Stimulated activated CD8-positive, alpha-beta memory T cell treated with anti-CD3 and anti-CD28 coated beads, Interleukin-15, amount 100 ng/mL, for 1 hour (primary cell): ENCODE data around the gene SLC7A4.
"Not testable (repeated sequence)": the region's sequence is repeated elsewhere in the genome, so short reads cannot be mapped to it uniquely, and the experiment has no call there.

Experiments
- DNase-seq: peaks from one replicate; pipeline ENCODE4 v3.0.0-alpha.2; 2020; ENCODE audit warnings: low read depth

The SLC7A4 gene

DNA sequence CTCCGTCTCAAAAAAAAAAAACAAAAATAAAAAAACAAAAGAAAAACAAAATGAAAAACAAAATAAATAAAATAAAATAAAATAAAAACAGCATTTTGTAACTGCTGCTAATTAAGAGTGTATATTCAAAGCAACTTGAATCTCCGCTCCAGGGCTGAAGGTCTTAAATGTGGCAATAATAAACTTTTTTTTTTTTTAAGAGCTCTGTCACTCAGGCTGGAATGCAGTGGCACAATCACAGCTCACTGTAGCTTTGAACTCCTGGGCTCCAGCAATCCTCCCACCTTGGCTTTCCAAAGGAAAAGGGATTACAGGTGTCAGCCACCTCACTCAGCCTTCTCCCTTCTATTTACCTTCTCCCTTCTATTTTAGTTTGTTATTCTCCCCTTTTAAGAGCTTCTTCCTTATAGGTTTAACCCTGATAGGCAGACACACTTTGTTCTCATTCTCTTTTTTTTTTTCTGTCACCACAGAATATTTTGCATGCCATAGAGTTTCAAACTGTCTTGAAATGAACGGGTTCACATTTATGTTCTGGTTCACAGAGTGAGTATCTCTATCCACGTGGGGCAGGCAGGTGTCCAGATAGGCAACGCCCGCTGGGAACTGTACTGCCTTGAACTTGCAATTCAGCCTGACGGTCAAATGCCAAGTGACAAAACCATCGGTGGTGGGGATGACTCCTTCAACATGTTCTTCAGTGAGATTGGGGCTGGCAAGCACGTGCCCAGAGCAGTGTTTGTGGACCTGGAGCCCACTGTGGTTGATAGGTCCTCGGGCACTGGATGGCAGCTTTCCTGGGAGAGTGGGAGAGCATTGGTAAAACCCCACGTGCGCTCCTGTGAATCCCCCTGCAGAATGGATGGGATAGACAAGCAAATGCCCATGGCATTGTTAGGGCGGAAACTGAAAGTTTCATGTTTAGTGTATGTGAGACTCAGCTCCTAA is 32.8 kb upstream of the SLC7A4 start:
- DNase-seq = no peak

GRCh38 chr22:21064425-21064824 is 32.1 kb upstream of the SLC7A4 start:
- not testable (repeated sequence) for DNase-seq

DNA sequence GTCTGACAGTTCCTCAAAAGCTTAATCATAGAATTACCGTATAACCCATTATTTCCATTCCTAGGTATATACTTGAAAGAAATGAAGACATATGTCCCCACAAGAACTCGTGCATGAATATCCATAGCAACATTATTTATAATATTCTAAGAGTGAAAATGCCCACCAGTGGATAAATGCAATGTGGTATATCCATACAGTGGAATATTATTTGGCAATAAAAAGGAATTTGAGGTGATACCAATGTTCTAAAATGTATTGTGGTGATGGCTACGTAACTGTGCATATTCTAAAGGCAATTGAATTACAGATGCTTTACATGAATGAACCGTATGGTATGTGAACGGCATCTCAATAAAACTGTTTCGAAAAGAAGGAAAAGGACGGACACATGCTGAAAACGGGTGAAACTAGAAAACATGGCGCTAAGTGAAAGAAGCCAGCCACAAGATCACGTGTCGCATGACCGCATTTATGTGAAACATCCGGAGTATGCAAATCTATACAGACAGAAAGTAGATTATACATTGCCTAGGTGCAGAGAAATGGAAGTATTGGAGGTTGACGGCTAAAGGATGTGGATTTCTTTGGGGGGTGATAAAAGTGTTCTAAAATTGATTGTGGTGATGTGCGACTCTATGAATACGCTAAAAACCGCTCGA is 29.4 kb upstream of the SLC7A4 start:
- DNase-seq = not testable (repeated sequence)

GRCh38 chr22:21060363-21060762 is 28.0 kb upstream of the SLC7A4 start:
- not testable (repeated sequence) for DNase-seq

DNA sequence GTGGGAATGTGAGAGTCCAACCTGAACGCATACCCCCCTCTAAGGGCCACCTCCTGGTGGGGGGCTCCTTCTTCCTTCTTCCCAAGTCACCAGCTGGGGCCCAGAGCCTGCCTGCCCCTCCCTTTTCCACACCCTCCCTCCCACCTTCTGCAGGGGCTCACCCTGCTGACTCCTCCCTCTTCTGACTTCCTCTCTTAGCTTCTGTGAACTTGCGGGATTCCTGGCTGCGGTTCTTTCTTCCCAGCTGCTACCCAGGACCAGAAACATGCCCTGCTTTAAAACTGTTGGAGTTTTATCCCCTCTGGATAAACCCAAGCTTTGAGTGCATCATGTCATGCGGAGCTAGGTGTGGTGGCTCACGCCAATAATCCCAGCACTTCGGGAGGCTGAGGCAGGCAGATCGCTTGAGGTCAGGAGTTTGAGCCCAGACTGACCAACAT is 23.5 kb upstream of the SLC7A4 start:
- DNase-seq = no peak

GRCh38 chr22:21055564-21055834 is 23.1 kb upstream of the SLC7A4 start:
- DNase-seq = no peak

GRCh38 chr22:21054714-21055563 is 22.6 kb upstream of the SLC7A4 start:
- no peak for DNase-seq

- no peak for DNase-seq
These were observed 21.8 kb upstream of the SLC7A4 start for GRCh38 chr22:21054046-21054713.

DNA sequence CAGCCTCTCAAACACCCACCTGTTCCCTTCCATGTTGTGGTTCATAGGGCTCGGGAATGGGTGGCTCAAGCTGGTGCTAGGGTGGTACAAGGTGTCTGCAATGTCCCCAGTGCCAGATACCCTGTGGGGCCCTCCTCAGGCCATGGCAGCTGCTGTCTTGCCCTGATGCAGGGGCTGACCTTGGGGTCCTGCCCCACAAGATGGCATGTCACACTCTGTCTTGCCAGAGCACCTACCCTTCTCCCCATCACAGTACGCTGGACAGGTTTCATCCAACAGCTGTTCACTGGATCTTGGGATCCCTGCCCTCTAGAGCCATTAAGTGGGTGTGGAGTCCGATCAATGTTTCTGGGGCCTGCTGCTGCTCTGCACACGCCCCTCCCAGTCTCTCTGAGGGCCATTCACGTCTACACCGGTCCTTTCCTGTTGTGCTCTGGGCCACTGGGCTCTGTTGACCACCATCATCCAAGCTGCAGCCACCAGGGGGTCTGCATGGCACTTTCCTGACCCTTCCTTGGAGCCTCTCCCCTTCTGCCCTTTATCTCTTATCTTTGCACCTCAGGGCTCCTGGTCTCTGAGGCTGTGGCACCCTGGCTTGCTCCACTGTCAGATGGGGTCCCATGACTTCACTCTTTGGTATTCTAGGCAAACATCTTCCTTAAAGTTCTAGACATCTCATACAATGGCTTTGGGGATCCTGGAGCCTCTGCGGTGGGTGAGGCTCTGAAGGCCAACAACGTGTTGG is 20.5 kb upstream of the SLC7A4 start:
- DNase-seq = no peak

DNA sequence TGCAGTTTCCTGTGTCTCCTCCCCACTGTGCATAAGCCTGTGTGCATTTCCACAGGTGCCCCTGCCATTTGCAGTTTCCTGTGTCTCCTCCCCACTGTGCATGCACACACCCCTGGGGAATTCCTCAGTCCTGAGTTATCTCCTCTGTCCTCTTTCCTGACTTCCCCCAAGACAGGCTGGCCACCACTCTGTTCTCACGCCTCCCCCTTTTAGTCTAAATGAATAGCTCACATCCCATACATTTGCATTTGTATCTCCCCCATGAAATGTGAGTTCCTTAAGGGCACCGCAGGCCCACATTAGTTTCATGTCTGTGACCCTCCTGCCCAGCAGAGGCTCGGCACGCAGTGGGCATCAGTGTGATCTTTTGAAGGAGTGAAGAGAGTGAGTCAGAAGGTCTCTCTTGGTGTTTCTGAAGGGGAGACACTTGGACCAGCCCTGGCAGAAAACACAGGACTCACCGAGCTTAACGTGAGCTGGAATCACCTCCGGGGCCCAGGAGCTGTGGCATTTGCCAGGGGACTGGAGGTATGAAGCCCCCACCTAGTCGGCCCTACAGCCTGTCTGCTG is 19.6 kb upstream of the SLC7A4 start:
- no peak for DNase-seq

GRCh38 chr22:21051145-21051830 is 18.9 kb upstream of the SLC7A4 start:
- no peak for DNase-seq

- DNase-seq = not testable (repeated sequence)
These were observed 16.6 kb upstream of the SLC7A4 start for GRCh38 chr22:21048965-21049364.

DNA sequence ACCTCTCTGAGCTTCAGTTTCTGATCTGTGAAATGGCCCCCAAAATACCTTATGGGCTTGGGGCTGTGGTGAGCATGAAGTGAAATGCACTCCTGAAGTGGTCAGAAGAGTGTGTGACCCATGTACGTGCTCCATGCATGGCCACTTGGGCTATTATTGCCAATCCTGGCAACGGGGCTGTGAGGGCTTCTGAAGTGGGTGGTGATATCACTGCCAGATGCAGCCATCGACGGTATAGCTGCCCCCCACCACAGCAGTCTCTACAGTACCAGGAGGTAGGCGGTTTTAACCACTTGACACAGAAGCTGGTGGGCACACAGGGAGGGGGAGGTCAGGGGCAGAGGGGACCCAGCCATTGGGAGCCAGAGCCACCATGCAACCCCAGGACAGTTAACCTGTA is 16.1 kb upstream of the SLC7A4 start:
- DNase-seq = not testable (repeated sequence)

- DNase-seq = no peak
These were observed 15.4 kb upstream of the SLC7A4 start for GRCh38 chr22:21047730-21048129.

DNA sequence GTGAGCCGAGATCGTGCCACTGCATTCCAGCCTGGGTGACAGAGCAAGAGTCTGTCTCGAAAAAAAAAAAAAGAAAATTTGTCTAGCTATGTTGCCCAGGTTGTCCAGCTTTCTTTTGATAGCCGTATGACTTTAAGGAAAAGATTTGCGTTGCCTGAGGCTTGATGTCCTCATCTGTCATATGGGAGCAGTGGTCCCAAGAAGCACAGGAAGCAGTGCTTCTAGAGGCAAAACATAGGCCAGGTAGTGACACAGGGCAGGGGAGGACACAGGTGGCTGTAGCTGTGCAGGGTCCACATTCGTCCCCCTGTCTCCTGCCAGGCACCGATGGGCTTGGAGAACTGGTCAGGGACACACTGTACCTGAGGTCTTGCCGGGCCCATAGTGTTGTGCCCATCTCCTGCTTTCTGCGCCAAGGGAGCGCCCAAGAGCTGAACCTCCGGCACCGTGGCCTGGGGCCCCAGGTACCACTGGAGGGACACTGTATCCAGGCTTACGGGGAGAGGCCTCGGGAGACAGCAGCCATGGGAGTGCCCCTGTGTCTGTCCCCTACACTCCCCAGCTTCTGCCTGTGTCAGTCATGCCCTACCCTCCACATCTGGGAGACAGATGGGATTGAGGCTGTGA is 14.8 kb upstream of the SLC7A4 start:
- DNase-seq = no peak

DNA sequence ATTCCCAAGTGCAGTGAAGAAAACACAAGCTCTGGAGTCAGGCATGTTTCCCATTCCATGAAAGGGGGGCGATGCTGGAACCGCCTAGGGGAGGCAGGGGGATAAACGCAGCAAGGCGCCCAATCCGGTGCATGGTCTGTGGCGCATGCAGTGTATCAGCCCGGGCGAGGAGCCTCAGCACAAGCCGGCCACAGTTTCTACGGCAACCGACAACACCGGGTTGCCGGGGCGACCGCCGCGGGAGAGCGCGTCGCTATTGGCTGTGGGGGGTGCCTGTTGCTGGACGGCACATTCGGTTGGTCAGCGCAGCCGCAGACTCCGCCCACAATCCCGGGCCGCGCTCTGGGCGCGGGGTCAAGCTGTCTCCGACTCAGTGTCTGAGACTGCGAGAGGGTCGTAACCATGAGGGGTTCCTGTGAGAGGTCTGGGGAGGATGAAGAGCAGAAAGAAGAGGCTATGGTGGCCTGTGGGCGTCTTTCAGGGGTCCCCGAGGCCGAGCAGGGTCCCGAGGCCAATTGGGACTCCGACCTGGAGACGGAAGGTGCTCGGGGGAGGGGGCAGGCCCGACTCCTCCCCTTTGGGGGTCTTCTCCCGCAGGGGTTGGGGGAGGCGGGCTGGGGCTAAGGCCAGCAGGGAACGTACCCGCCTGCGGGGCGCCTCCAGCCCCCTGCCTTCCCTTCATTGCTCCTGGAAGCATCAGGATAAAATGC is 13.4 kb upstream of the SLC7A4 start, which contains the start of gene LRRC74B:
TSS of gene LRRC74B (plus strand) at position 362 of the 710 bp plus-strand sequence. CDS start at position 403, 41 bp downstream.
- DNase-seq = peak; percentile 38

DNA sequence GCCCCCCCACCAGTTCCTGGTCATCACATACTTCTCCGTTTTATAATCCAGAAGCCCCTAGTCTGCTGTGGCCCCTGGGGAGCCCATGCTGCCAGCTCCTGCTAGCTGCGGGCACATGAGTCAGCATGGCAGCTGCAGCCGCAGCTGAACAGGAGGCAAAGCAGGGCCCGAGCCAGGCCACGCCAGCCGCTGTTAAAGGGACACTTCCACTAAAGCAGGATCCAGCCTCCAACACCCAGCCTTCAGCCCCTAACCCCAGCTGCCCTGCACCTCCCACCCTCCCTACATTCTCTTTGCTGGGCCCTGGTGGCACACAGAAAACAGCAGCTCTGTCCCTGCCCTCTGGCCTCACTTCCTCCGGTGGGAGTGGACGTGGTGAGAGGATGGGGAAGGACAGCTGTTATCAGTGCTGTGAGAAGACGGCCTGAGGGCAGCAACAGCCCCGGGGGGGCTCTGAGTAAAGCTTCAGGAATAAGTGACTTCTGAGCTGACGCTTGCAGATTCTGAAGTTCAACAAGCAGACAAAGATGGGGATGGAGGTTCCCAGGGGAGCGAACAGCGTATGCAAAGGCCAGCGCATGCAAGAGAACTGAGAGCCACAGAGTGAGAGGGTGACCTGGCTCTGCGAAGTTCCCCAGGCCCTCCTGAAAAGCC is 12.7 kb upstream of the SLC7A4 start:
- DNase-seq = no peak

GRCh38 chr22:21043860-21044535 is 11.6 kb upstream of the SLC7A4 start:
- DNase-seq = no peak
